ENCODE measurements around the gene FOXJ3.

FOXJ3 gene

GRCh38 chr1:42163114-42163513, 171.9 kb downstream of the FOXJ3 start:
- H3K4me3 Mint-ChIP-seq = no peak overlapping the region
- H3K27me3 Mint-ChIP-seq = peaks cover 12 to 19% of the 10 kb centered on the region in 2 donors
- DNase-seq = no peak
- H3K4me1 Mint-ChIP-seq = peaks cover 0 to 4% of the 10 kb centered on the region in 2 donors
- no peak for ATAC-seq (replicated peaks)
- no peaks in the 10 kb centered on the region for H3K36me3 Mint-ChIP-seq
- no peak overlapping the region for H3K27ac Mint-ChIP-seq
- H3K9me3 Mint-ChIP-seq = peaks cover 3 to 5% of the 10 kb centered on the region in 2 donors

- H3K9me3 Mint-ChIP-seq = peaks cover 3 to 5% of the 10 kb centered on the region in 2 donors
- H3K27me3 Mint-ChIP-seq = peaks cover 12 to 15% of the 10 kb centered on the region in 2 donors
- no peaks in the 10 kb centered on the region for H3K36me3 Mint-ChIP-seq
- H3K4me1 Mint-ChIP-seq = peaks cover 2 to 5% of the 10 kb centered on the region in 2 donors
- no peak overlapping the region for H3K4me3 Mint-ChIP-seq
- ATAC-seq (replicated peaks) = no peak
- no peak for DNase-seq
- no peak overlapping the region for H3K27ac Mint-ChIP-seq
Measured at GRCh38 chr1:42162181-42162580, 172.9 kb downstream of the FOXJ3 start.

GRCh38 chr1:42158189-42158588, 176.8 kb downstream of the FOXJ3 start:
- Mint-ChIP-seq H3K4me1 (peaks cover 2 to 5% of the 10 kb centered on the region in 2 donors), H3K9me3 (peaks cover 3 to 5% of the 10 kb centered on the region in 2 donors), H3K4me3 (no peak overlapping the region), H3K27me3 (peaks cover 7 to 11% of the 10 kb centered on the region in 2 donors), H3K27ac (no peak overlapping the region), H3K36me3 (no peaks in the 10 kb centered on the region)
- no peak for DNase-seq
- no peak for ATAC-seq (replicated peaks)

GRCh38 chr1:42157667-42158066, 177.4 kb downstream of the FOXJ3 start:
- Mint-ChIP-seq H3K4me3 (no peak overlapping the region), H3K27ac (no peak overlapping the region), H3K27me3 (peaks cover 7 to 11% of the 10 kb centered on the region in 2 donors), H3K9me3 (peaks cover 3 to 5% of the 10 kb centered on the region in 2 donors), H3K36me3 (no peaks in the 10 kb centered on the region), H3K4me1 (peaks cover 2 to 5% of the 10 kb centered on the region in 2 donors)
- no peak for DNase-seq
- ATAC-seq (replicated peaks) = peak; percentile 45 to 46

GRCh38 chr1:42155362-42155761, 179.7 kb downstream of the FOXJ3 start:
- Mint-ChIP-seq H3K36me3 (no peaks in the 10 kb centered on the region), H3K4me1 (peaks cover 2 to 5% of the 10 kb centered on the region in 2 donors), H3K27ac (no peak overlapping the region), H3K9me3 (no peaks in the 10 kb centered on the region), H3K27me3 (peaks cover 9 to 12% of the 10 kb centered on the region in 2 donors), H3K4me3 (no peak overlapping the region)
- ATAC-seq (replicated peaks) (no peak), DNase-seq (no peak)

GRCh38 chr1:42154685-42155084, 180.3 kb downstream of the FOXJ3 start:
- no peak overlapping the region for H3K4me3 Mint-ChIP-seq
- no peaks in the 10 kb centered on the region for H3K9me3 Mint-ChIP-seq
- peaks cover 15 to 16% of the 10 kb centered on the region in 2 donors for H3K27me3 Mint-ChIP-seq
- DNase-seq = no peak
- no peaks in the 10 kb centered on the region for H3K36me3 Mint-ChIP-seq
- H3K27ac Mint-ChIP-seq = no peak overlapping the region
- no peak for ATAC-seq (replicated peaks)
- peaks cover 2 to 5% of the 10 kb centered on the region in 2 donors for H3K4me1 Mint-ChIP-seq

- DNase-seq (no peak), ATAC-seq (replicated peaks) (no peak)
- Mint-ChIP-seq H3K4me3 (no peak overlapping the region), H3K27ac (no peak overlapping the region), H3K9me3 (no peaks in the 10 kb centered on the region), H3K4me1 (peaks cover 2 to 5% of the 10 kb centered on the region in 2 donors), H3K27me3 (peaks cover 11 to 18% of the 10 kb centered on the region in 2 donors), H3K36me3 (no peaks in the 10 kb centered on the region)
Measured at GRCh38 chr1:42153624-42154023, 181.4 kb downstream of the FOXJ3 start.

- Mint-ChIP-seq H3K27me3 (peaks cover 11 to 18% of the 10 kb centered on the region in 2 donors), H3K27ac (no peak within 1 kb of the TSS), H3K4me3 (no peak within 1 kb of the TSS), H3K9me3 (no peaks in the 10 kb centered on the region), H3K36me3 (no peaks in the 10 kb centered on the region), H3K4me1 (peaks cover 2 to 5% of the 10 kb centered on the region in 2 donors)
- no peak for ATAC-seq (replicated peaks)
- DNase-seq = no peak
Measured at GRCh38 chr1:42152907-42153600, 182.0 kb downstream of the FOXJ3 start, which contains the start of gene GUCA2B. TSS of gene GUCA2B (plus strand) at chr1:42153410. CDS start at chr1:42153451, 41 bp downstream.

- H3K27ac Mint-ChIP-seq = no peak overlapping the region
- DNase-seq (no peak), ATAC-seq (replicated peaks) (no peak)
- H3K27me3 Mint-ChIP-seq = peaks cover 11 to 18% of the 10 kb centered on the region in 2 donors
- H3K4me3 Mint-ChIP-seq = no peak overlapping the region
- H3K36me3 Mint-ChIP-seq = no peaks in the 10 kb centered on the region
- H3K4me1 Mint-ChIP-seq = peaks cover 0 to 2% of the 10 kb centered on the region in 2 donors
- H3K9me3 Mint-ChIP-seq = no peaks in the 10 kb centered on the region
Measured at GRCh38 chr1:42152119-42152518, 182.9 kb downstream of the FOXJ3 start.

- DNase-seq (no peak), ATAC-seq (replicated peaks) (no peak)
- no peak overlapping the region for H3K27ac Mint-ChIP-seq
- H3K4me3 Mint-ChIP-seq = no peak overlapping the region
- H3K36me3 Mint-ChIP-seq = no peaks in the 10 kb centered on the region
- H3K4me1 Mint-ChIP-seq = peaks cover 0 to 2% of the 10 kb centered on the region in 2 donors
- peaks cover 11 to 18% of the 10 kb centered on the region in 2 donors for H3K27me3 Mint-ChIP-seq
- no peaks in the 10 kb centered on the region for H3K9me3 Mint-ChIP-seq
Measured at GRCh38 chr1:42150651-42151050, 184.4 kb downstream of the FOXJ3 start.

GRCh38 chr1:42148166-42148565, 186.9 kb downstream of the FOXJ3 start:
- ATAC-seq (replicated peaks) = no peak
- Mint-ChIP-seq H3K9me3 (no peaks in the 10 kb centered on the region), H3K4me3 (no peak overlapping the region), H3K27ac (no peak overlapping the region), H3K36me3 (no peaks in the 10 kb centered on the region), H3K4me1 (peaks cover 0 to 7% of the 10 kb centered on the region in 2 donors), H3K27me3 (peaks cover 12 to 21% of the 10 kb centered on the region in 2 donors)
- DNase-seq = no peak

- Mint-ChIP-seq H3K27me3 (peaks cover 24% of the 10 kb centered on the region in 2 donors), H3K4me3 (no peak overlapping the region), H3K4me1 (peaks cover 0 to 7% of the 10 kb centered on the region in 2 donors), H3K9me3 (no peaks in the 10 kb centered on the region), H3K36me3 (no peaks in the 10 kb centered on the region), H3K27ac (no peak overlapping the region)
- peak; percentile 50 for DNase-seq
- ATAC-seq (replicated peaks) = peak; percentile 82
Measured at GRCh38 chr1:42146626-42147320, 188.3 kb downstream of the FOXJ3 start.

- Mint-ChIP-seq H3K9me3 (no peaks in the 10 kb centered on the region), H3K4me3 (no peak overlapping the region), H3K27me3 (peaks cover 22 to 26% of the 10 kb centered on the region in 2 donors), H3K36me3 (no peaks in the 10 kb centered on the region), H3K4me1 (peaks cover 0 to 7% of the 10 kb centered on the region in 2 donors), H3K27ac (no peak overlapping the region)
- DNase-seq (no peak), ATAC-seq (replicated peaks) (no peak)
Measured at GRCh38 chr1:42145764-42146625, 189.0 kb downstream of the FOXJ3 start.

- ATAC-seq (replicated peaks) = no peak
Measured at GRCh38 chr1:42145389-42145716, 189.7 kb downstream of the FOXJ3 start.

More at GRCh38 chr1:42145389-42145716, 189.7 kb downstream of the FOXJ3 start:
- H3K27me3 Mint-ChIP-seq = peaks cover 20 to 27% of the 10 kb centered on the region in 2 donors
- H3K27ac Mint-ChIP-seq = no peak overlapping the region
- H3K4me1 Mint-ChIP-seq = peaks cover 0 to 7% of the 10 kb centered on the region in 2 donors
- no peaks in the 10 kb centered on the region for H3K9me3 Mint-ChIP-seq
- no peak overlapping the region for H3K4me3 Mint-ChIP-seq
- no peak for DNase-seq
- H3K36me3 Mint-ChIP-seq = no peaks in the 10 kb centered on the region
